IPS-18a (cell line): ENCODE results near the gene LCNL1.
"Not testable (repeated sequence)": the region's sequence is repeated elsewhere in the genome, so short reads cannot be mapped to it uniquely, and the experiment has no call there.

Source experiments
- H3K27ac ChIP-seq: one replicate; pipeline ENCODE4 v1.5.1; 2013; ENCODE audit warnings: low read length
- H3K27me3 ChIP-seq: one replicate; pipeline ENCODE4 v1.6.1; 2013; ENCODE audit warnings: mild to moderate bottlenecking, low read length; ENCODE audit not compliant: control insufficient read depth, insufficient read depth
- H3K36me3 ChIP-seq: one replicate; pipeline ENCODE4 v1.6.1; 2013; ENCODE audit warnings: low read depth, low read length; ENCODE audit not compliant: control insufficient read depth
- H3K4me1 ChIP-seq: one replicate; pipeline ENCODE4 v1.6.1; 2013; ENCODE audit warnings: low read depth, low read length; ENCODE audit not compliant: control insufficient read depth
- H3K4me3 ChIP-seq: one replicate; pipeline ENCODE4 v1.5.1; 2013; ENCODE audit warnings: low read length
- H3K9ac ChIP-seq: one replicate; pipeline ENCODE4 v1.6.1; 2013; ENCODE audit warnings: mild to moderate bottlenecking, low read length, moderate library complexity
- H3K9me3 ChIP-seq: one replicate; pipeline ENCODE4 v1.6.1; 2013; ENCODE audit warnings: low read depth, low read length; ENCODE audit not compliant: control insufficient read depth

LCNL1 gene

GRCh38 chr9:137028263-137029057 is 45.7 kb downstream of the LCNL1 start:
- peaks cover 27% of the 10 kb centered on the region for H3K27me3 ChIP-seq
- no peak overlapping the region for H3K9ac ChIP-seq
- H3K4me1 ChIP-seq: no peaks in the 10 kb centered on the region
- no peaks in the 10 kb centered on the region for H3K9me3 ChIP-seq
- H3K36me3 ChIP-seq: no peaks in the 10 kb centered on the region
- no peak overlapping the region for H3K27ac ChIP-seq
- H3K4me3 ChIP-seq: peak overlapping the region; percentile 50

- Histone ChIP-seq H3K27me3 (peaks cover 27% of the 10 kb centered on the region), H3K9me3 (no peaks in the 10 kb centered on the region), H3K36me3 (no peaks in the 10 kb centered on the region), H3K4me1 (no peaks in the 10 kb centered on the region), H3K9ac (no peak overlapping the region), H3K4me3 (peak overlapping the region; percentile 50), H3K27ac (no peak overlapping the region)
Observed at GRCh38 chr9:137029058-137029936, 46.5 kb downstream of the LCNL1 start.

DNA sequence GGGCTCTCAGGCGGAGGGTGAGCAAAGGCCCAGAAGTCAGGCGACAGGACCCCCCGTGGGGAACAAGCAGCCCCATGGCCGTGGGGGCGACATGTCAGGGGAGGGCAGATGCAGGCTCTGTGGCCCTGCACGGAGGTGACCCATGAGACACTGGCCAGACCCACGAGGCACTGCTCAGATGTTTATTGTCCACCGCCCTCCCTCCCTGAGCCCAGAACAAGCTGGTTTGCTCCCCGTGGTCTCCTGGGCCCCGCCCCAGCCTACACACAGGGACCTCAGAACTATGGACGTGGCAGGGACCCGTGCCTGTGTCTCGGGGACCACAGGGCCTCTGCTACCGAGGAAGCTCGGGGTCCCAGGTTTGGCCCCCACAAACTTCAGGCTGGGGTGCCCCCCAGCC is 47.2 kb downstream of the LCNL1 start:
- Histone ChIP-seq H3K4me3 (no peak overlapping the region), H3K36me3 (no peaks in the 10 kb centered on the region), H3K27ac (no peak overlapping the region), H3K4me1 (no peaks in the 10 kb centered on the region), H3K9ac (no peak overlapping the region), H3K27me3 (peaks cover 27% of the 10 kb centered on the region), H3K9me3 (no peaks in the 10 kb centered on the region)

GRCh38 chr9:137030538-137031527 is 48.0 kb downstream of the LCNL1 start:
- no peaks in the 10 kb centered on the region for H3K9me3 ChIP-seq
- H3K27ac ChIP-seq: no peak overlapping the region
- no peak overlapping the region for H3K4me3 ChIP-seq
- no peaks in the 10 kb centered on the region for H3K4me1 ChIP-seq
- H3K36me3 ChIP-seq: no peaks in the 10 kb centered on the region
- H3K27me3 ChIP-seq: peaks cover 27% of the 10 kb centered on the region
- no peak overlapping the region for H3K9ac ChIP-seq

DNA sequence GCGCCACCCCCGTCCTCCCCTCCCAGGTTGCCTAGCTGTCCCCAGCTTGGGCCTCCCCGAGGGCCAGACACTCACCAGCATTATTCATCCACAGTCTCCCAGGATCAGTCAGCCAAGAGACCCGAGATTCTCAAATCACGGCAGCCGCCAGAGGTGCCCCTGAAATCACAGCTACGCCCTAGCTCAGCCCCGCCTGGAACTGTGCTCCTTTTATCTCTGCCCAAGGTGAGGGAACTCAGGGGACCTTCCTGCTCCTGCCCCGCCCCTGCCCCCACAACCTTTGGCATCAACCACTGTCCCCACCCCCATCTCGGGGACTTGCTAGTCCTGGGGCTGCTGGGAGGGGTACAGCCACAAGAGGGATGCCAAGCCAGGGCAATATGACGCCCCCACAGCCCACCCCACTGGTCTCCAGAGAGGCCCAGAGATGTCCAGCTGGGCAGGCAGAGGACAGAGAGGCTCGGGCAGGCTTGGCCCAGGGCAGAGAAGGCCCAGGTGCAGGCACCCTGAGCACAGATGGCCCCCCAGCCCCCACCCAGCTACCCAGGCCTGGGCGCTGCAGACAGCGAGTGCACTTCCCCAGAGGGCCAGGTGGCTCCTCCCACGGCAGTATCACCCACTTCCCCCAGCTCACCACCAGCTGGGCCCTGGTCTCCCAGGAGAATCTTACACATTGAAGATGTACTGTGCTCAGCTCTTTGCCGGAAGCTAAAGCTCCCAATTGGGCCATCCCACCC is 49.3 kb downstream of the LCNL1 start, which contains the start of gene FUT7:
Gene FUT7, minus strand, starts transcription at position 185 of the 737 bp plus-strand sequence. Its CDS starts 97 bp downstream, at position 88.
- Histone ChIP-seq H3K27me3 (peaks cover 16% of the 10 kb centered on the region), H3K9me3 (no peaks in the 10 kb centered on the region), H3K36me3 (no peaks in the 10 kb centered on the region), H3K9ac (no peak within 1 kb of the TSS), H3K4me1 (no peaks in the 10 kb centered on the region), H3K27ac (no peak within 1 kb of the TSS), H3K4me3 (no peak within 1 kb of the TSS)

GRCh38 chr9:137032858-137033257 is 50.1 kb downstream of the LCNL1 start:
- Histone ChIP-seq H3K9ac (no peak overlapping the region), H3K36me3 (no peaks in the 10 kb centered on the region), H3K4me3 (no peak overlapping the region), H3K9me3 (no peaks in the 10 kb centered on the region), H3K4me1 (no peaks in the 10 kb centered on the region), H3K27ac (no peak overlapping the region), H3K27me3 (peaks cover 10% of the 10 kb centered on the region)

GRCh38 chr9:137033481-137033880 is 50.7 kb downstream of the LCNL1 start:
- H3K4me1 ChIP-seq, H3K27me3 ChIP-seq, H3K9me3 ChIP-seq, H3K27ac ChIP-seq, H3K36me3 ChIP-seq, H3K4me3 ChIP-seq, H3K9ac ChIP-seq: not testable (repeated sequence)

- Histone ChIP-seq H3K36me3 (no peaks in the 10 kb centered on the region), H3K4me1 (no peaks in the 10 kb centered on the region), H3K9ac (no peak overlapping the region), H3K27ac (no peak overlapping the region), H3K9me3 (no peaks in the 10 kb centered on the region), H3K4me3 (no peak overlapping the region), H3K27me3 (peaks cover 1% of the 10 kb centered on the region)
Observed at GRCh38 chr9:137034039-137034708, 51.4 kb downstream of the LCNL1 start.

DNA sequence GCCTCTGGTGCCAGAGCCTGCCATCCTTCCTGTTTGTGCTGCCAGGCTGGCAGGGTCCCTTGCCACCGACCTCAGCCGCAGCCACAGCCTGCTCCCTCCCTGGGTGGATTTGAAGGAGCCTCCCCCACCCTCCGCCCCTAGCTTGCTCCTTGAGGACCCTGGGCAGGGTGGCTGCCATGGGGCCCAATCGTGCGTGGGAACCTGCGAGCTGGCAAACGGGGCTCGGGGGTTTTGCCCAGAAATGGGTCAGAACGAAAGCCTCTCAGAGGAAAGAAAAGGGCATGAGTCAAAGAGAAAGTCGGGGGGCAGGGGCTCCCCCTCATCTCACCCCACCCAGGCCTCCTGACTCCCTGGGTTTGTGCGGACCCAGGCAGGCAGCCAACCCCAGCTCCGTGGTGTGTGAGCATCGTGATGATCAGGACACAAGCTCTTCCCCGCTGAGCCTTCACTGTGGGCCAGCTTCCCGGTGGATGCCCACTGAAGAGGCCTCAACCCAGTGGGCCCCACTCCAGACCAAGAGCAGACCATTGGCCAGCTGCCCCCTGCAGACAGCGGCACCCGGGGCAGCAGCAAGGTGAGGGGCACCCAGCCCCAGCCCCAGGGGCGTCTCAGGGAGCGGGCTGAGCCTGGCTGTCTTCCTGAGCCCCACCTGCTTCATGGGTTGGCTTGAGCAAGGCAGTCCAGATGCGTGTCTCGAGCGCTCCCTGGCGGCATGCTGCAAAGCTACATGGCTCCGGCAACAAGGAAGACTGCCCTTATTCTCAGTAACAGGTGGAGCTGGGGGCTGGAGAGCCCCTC is 52.1 kb downstream of the LCNL1 start:
- no peaks in the 10 kb centered on the region for H3K4me1 ChIP-seq
- no peaks in the 10 kb centered on the region for H3K27me3 ChIP-seq
- no peak overlapping the region for H3K4me3 ChIP-seq
- H3K27ac ChIP-seq: no peak overlapping the region
- H3K36me3 ChIP-seq: peaks cover 3% of the 10 kb centered on the region
- H3K9me3 ChIP-seq: no peaks in the 10 kb centered on the region
- no peak overlapping the region for H3K9ac ChIP-seq
